Stomach smooth muscle (tissue), 2 donors: ENCODE results near the gene DALRD3.

ENCODE experiments used
- H3K27ac ChIP-seq: one replicate; pipeline ENCODE4 v1.7.0; 2013; ENCODE audit warnings: mild to moderate bottlenecking, low read length, inconsistent platforms
- H3K27me3 ChIP-seq, 2 donors: one replicate each; pipeline ENCODE4 v1.7.0; 2013; ENCODE audit warnings: low read length in 2 of 2; ENCODE audit not compliant: insufficient read depth in 2 of 2, control insufficient read depth in 1 of 2
- H3K36me3 ChIP-seq, 2 donors: one replicate each; pipeline ENCODE4 v1.7.0; 2013; ENCODE audit warnings: low read length in 2 of 2; ENCODE audit not compliant: control insufficient read depth in 2 of 2, insufficient read depth in 2 of 2
- H3K4me1 ChIP-seq: one replicate; pipeline ENCODE4 v1.7.0; 2013; ENCODE audit warnings: low read length; ENCODE audit not compliant: control insufficient read depth, insufficient read depth
- H3K4me3 ChIP-seq, 2 donors: one replicate each; pipeline ENCODE4 v1.7.0; 2013; ENCODE audit warnings: low read length in 2 of 2
- H3K9ac ChIP-seq, 2 donors: one replicate each; pipeline ENCODE4 v1.7.0; 2013; ENCODE audit warnings: low read length in 2 of 2, mild to moderate bottlenecking in 1 of 2
- H3K9me3 ChIP-seq, 2 donors: one replicate each; pipeline ENCODE4 v1.7.0; 2013; ENCODE audit warnings: low read length in 2 of 2; ENCODE audit not compliant: control insufficient read depth in 2 of 2
- donor health status: healthy.
- donor health status: Pancreatic carcinoma.

Gene DALRD3

GRCh38 chr3:49028673-49029562 is 10.5 kb upstream of the DALRD3 start, which contains the start of gene IMPDH2:
TSS of gene IMPDH2 (minus strand) at chr3:49029398. CDS start at chr3:49029350, 48 bp downstream.
- Histone ChIP-seq H3K4me3 (peak within 1 kb of the TSS; percentile 45 to 84), H3K27me3 (no peaks in the 10 kb centered on the region), H3K9me3 (no peaks in the 10 kb centered on the region), H3K9ac (peak within 1 kb of the TSS; percentile 87 to 96), H3K36me3 (peaks cover 45 to 53% of the 10 kb centered on the region in 2 donors), H3K4me1 (peaks cover 17% of the 10 kb centered on the region), H3K27ac (peak within 1 kb of the TSS; percentile 96)

DNA sequence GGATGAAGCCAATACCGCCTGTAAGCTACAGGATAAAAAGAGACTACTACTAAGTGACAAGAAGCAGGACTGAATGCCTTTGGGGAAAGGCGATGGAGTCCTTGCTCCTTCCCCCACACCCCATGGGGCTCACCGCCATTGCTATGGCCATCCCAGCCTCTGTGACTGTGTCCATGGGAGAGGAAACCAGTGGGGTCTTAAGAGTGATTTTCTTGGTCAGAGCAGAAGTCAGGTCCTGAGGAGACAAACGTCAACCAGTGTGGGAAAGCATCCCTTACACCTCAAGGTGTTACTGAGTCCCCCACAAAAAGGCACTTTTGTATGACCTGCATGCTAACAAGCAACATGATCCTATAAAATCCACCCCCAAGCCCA is 9.9 kb upstream of the DALRD3 start:
- peak overlapping the region; percentile 96 for H3K27ac ChIP-seq
- H3K36me3 ChIP-seq: peaks cover 47 to 54% of the 10 kb centered on the region in 2 donors
- H3K4me3 ChIP-seq: peak overlapping the region; percentile 45 to 84

GRCh38 chr3:49027634-49028033 is 9.3 kb upstream of the DALRD3 start:
- Histone ChIP-seq H3K27me3 (no peaks in the 10 kb centered on the region), H3K27ac (peak overlapping the region; percentile 96), H3K4me1 (peaks cover 23% of the 10 kb centered on the region), H3K9ac (no peak overlapping the region), H3K9me3 (no peaks in the 10 kb centered on the region), H3K4me3 (no peak overlapping the region), H3K36me3 (peaks cover 41 to 51% of the 10 kb centered on the region in 2 donors)

More for the DNA sequence above, 9.9 kb upstream of the DALRD3 start:
- Histone ChIP-seq H3K27me3 (no peaks in the 10 kb centered on the region), H3K9me3 (no peaks in the 10 kb centered on the region), H3K4me1 (peaks cover 19% of the 10 kb centered on the region), H3K9ac (peak overlapping the region; percentile 87 to 96)

GRCh38 chr3:49026536-49026935 is 8.2 kb upstream of the DALRD3 start:
- Histone ChIP-seq H3K9ac (no peak overlapping the region), H3K4me3 (no peak overlapping the region), H3K4me1 (peaks cover 23% of the 10 kb centered on the region), H3K27ac (no peak overlapping the region), H3K9me3 (no peaks in the 10 kb centered on the region), H3K27me3 (no peaks in the 10 kb centered on the region), H3K36me3 (peaks cover 30 to 40% of the 10 kb centered on the region in 2 donors)

- no peak overlapping the region for H3K27ac ChIP-seq
Observed at GRCh38 chr3:49025793-49026520, 7.6 kb upstream of the DALRD3 start.

GRCh38 chr3:49025005-49025792 is 6.8 kb upstream of the DALRD3 start:
- H3K4me1 ChIP-seq: peaks cover 33% of the 10 kb centered on the region
- no peaks in the 10 kb centered on the region for H3K9me3 ChIP-seq
- H3K27me3 ChIP-seq: no peaks in the 10 kb centered on the region
- peaks cover 27 to 33% of the 10 kb centered on the region in 2 donors for H3K36me3 ChIP-seq
- H3K4me3 ChIP-seq: no peak overlapping the region
- H3K9ac ChIP-seq: no peak overlapping the region
- no peak overlapping the region for H3K27ac ChIP-seq

More at GRCh38 chr3:49025793-49026520, 7.6 kb upstream of the DALRD3 start:
- H3K27me3 ChIP-seq: no peaks in the 10 kb centered on the region
- H3K9me3 ChIP-seq: no peaks in the 10 kb centered on the region
- no peak overlapping the region for H3K4me3 ChIP-seq
- peaks cover 26% of the 10 kb centered on the region for H3K4me1 ChIP-seq
- H3K9ac ChIP-seq: no peak overlapping the region
- peaks cover 27 to 38% of the 10 kb centered on the region in 2 donors for H3K36me3 ChIP-seq

DNA sequence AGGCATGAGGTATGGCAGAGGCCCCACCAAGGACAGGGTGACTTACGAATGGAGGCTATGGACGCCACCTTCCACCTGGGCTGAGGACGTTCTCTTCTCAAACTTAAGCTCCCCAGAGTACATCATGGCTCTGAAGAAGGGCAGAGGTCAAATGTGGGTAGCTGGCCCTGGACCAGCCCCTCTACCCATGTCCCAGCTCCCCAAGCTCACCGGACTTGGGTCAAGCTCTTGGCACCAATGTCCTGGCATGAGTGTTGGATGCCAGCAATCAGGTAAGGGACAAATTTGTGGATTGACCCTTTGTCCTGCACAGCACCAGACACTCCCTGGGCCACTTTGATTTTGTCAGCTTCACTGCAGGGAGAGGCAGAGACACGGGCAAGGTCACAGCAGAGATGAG is 6.1 kb upstream of the DALRD3 start:
- H3K4me3 ChIP-seq: no peak overlapping the region
- H3K36me3 ChIP-seq: peaks cover 27 to 33% of the 10 kb centered on the region in 2 donors
- no peak overlapping the region for H3K27ac ChIP-seq
- H3K9me3 ChIP-seq: no peaks in the 10 kb centered on the region
- H3K4me1 ChIP-seq: peaks cover 36% of the 10 kb centered on the region
- H3K9ac ChIP-seq: no peak overlapping the region
- H3K27me3 ChIP-seq: no peaks in the 10 kb centered on the region

DNA sequence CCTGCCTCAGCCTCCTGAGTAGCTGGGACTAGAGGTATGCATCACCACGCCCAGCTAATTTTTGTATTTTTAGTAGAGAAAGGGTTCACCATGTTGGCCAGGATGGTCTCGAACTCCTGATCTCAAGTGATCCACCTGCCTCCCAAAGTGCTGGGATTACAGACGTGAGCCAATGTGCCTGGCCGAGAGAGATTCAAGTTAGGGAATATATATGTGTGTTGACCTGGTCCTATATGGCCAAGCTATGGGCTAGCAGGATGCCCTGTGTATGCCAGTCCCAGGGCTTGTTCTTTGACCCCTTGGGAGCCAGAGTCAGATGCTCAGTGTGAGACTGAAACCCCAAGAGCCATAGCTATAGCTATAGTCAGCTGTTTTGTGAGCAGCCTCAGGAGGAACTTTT is 5.4 kb upstream of the DALRD3 start:
- peaks cover 27 to 33% of the 10 kb centered on the region in 2 donors for H3K36me3 ChIP-seq
- H3K4me1 ChIP-seq: peaks cover 36% of the 10 kb centered on the region
- H3K4me3 ChIP-seq: no peak overlapping the region
- no peaks in the 10 kb centered on the region for H3K27me3 ChIP-seq
- no peak overlapping the region for H3K9ac ChIP-seq
- no peak overlapping the region for H3K27ac ChIP-seq
- H3K9me3 ChIP-seq: no peaks in the 10 kb centered on the region

DNA sequence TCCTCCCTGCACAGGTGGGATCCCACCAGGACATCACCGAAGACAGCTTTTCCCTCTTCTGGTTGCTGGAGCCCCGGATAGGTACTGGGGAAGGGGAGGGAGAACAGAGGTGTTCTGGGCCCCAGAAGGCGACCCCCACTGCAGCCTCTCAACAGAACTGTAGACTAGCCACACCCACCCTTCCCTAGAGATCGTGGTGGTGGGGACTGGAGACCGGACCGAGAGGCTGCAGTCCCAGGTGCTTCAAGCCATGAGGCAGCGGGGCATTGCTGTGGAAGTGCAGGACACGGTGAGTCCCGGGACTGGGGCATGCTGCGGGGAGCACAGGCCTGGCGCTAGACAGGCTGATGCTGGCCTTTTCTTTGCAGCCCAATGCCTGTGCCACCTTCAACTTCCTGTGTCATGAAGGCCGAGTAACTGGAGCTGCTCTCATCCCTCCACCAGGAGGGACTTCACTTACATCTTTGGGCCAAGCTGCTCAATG is 4.3 kb upstream of the DALRD3 start:
- H3K27me3 ChIP-seq: no peaks in the 10 kb centered on the region
- peaks cover 27 to 33% of the 10 kb centered on the region in 2 donors for H3K36me3 ChIP-seq
- peak overlapping the region; percentile 71 to 95 for H3K4me3 ChIP-seq
- H3K9ac ChIP-seq: peak overlapping the region; percentile 76 to 95
- peak overlapping the region; percentile 98 for H3K27ac ChIP-seq
- peaks cover 40% of the 10 kb centered on the region for H3K4me1 ChIP-seq
- H3K9me3 ChIP-seq: no peaks in the 10 kb centered on the region
